GM12872 (cell line): ENCODE results near the gene CRACR2A.

Experiments
- TF ChIP-seq, protein P1 (sequence below): IDR thresholded peaks from 3 replicates; pipeline ENCODE4 v1.5.1; 2011; ENCODE audit warnings: low read depth, mild to moderate bottlenecking, low read length, moderate library complexity; ENCODE audit not compliant: insufficient read depth

CRACR2A gene

GRCh38 chr12:3789838-3790237, 36.9 kb upstream of the CRACR2A start:
- TF ChIP-seq, protein P1, sequence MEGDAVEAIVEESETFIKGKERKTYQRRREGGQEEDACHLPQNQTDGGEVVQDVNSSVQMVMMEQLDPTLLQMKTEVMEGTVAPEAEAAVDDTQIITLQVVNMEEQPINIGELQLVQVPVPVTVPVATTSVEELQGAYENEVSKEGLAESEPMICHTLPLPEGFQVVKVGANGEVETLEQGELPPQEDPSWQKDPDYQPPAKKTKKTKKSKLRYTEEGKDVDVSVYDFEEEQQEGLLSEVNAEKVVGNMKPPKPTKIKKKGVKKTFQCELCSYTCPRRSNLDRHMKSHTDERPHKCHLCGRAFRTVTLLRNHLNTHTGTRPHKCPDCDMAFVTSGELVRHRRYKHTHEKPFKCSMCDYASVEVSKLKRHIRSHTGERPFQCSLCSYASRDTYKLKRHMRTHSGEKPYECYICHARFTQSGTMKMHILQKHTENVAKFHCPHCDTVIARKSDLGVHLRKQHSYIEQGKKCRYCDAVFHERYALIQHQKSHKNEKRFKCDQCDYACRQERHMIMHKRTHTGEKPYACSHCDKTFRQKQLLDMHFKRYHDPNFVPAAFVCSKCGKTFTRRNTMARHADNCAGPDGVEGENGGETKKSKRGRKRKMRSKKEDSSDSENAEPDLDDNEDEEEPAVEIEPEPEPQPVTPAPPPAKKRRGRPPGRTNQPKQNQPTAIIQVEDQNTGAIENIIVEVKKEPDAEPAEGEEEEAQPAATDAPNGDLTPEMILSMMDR = no peak

GRCh38 chr12:3777206-3777809, 24.4 kb upstream of the CRACR2A start:
- TF ChIP-seq, protein P1 = peak; percentile 69

- TF ChIP-seq, protein P1 = no peak
Measured at GRCh38 chr12:3775385-3776035, 22.6 kb upstream of the CRACR2A start.

- TF ChIP-seq, protein P1 = no peak
Measured at GRCh38 chr12:3772380-3772779, 19.5 kb upstream of the CRACR2A start.

- TF ChIP-seq, protein P1 = no peak
Measured at GRCh38 chr12:3771853-3772252, 18.9 kb upstream of the CRACR2A start.

DNA sequence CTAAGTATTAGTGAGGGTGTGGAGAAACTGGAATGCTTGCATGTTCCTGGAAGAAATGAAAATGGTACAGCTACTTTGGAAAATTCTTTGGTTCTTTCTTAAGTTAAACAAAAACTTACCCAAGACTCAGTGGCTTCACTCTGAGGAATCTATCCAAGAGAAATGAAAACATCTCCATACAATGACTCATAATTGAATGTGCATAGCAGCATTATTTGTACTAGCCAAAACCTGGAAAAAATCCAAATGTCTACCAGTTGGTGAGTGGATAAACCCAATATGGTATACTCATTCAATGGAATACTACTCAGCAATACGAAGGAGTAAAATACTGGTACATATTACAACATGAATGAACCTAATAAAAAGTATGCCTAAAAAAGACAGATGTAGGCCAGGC, 18.0 kb upstream of the CRACR2A start:
- TF ChIP-seq, protein P1 = no peak

- TF ChIP-seq, protein P1 = no peak
Measured at GRCh38 chr12:3768911-3769447, 16.1 kb upstream of the CRACR2A start.
